Measurements from ENCODE around the gene PRKCB. TPM values are rescaled to one million over a fixed set of nuclear protein-coding genes. Genes with fewer than 3 reads are reported as not detected.

The PRKCB gene
- total RNA-seq, 2 experiments from 2014 or later = 21.0 to 51.6 TPM

- POLR2A ChIA-PET = interaction anchor here (0.6 kb wide), 1 partner anchor 138 kb away, joined by 4 read pairs; no protein-coding TSS in a partner anchor
- Histone ChIP-seq H3K9me2 (ENCODE audit: insufficient read depth, low read length) (no peaks in the 10 kb centered on the region), H3K4me2 (ENCODE audit: low read length) (no peak overlapping the region), H2AFZ (ENCODE audit: low read length) (no peak overlapping the region), H3K36me3 (ENCODE audit: insufficient read depth, low read length) (no peaks in the 10 kb centered on the region), H3K9me3 (ENCODE audit: low read length) (no peaks in the 10 kb centered on the region), H3K79me2 (ENCODE audit: insufficient read depth, low read depth, low read length) (no peaks in the 10 kb centered on the region), H3K4me3 (ENCODE audit: low read depth, low read length, poor library complexity, severe bottlenecking) (no peak overlapping the region), H3K27ac (ENCODE audit: low read depth, low read length, poor library complexity, severe bottlenecking) (no peak overlapping the region), H3K4me1 (ENCODE audit: insufficient read depth, low read length, poor library complexity, severe bottlenecking) (no peaks in the 10 kb centered on the region), H4K20me1 (ENCODE audit: insufficient read depth, low read length) (no peaks in the 10 kb centered on the region)
- intact Hi-C loops (cut with micrococcal nuclease; ENCODE audit: unreplicated experiment) = no loop called here
- no TSS peak for BruUV-seq (replicated peaks)
- no peak for TF ChIP-seq EZH2phosphoT487 (IDR thresholded peaks at IDR 0.05; ENCODE audit: borderline replicate concordance, low read depth, low read length)
- no peak for TF ChIP-seq CTCF (conservative IDR thresholded peaks at IDR 0.05; ENCODE audit: low read length)
- DNase-seq (ENCODE audit: low spot score) = no peak
- CTCF ChIA-PET (ENCODE audit: unreplicated experiment) = no interaction called here
These were observed 158.8 kb downstream of the PRKCB start for GRCh38 chr16:23994615-23995014.

GRCh38 chr16:23996258-23996955, 160.6 kb downstream of the PRKCB start:
- Histone ChIP-seq H2AFZ (ENCODE audit: low read length) (no peak overlapping the region), H3K4me1 (ENCODE audit: insufficient read depth, low read length, poor library complexity, severe bottlenecking) (no peaks in the 10 kb centered on the region), H3K9me3 (ENCODE audit: low read length) (no peaks in the 10 kb centered on the region), H3K4me2 (ENCODE audit: low read length) (no peak overlapping the region), H3K4me3 (ENCODE audit: low read depth, low read length, poor library complexity, severe bottlenecking) (no peak overlapping the region), H3K27ac (ENCODE audit: low read depth, low read length, poor library complexity, severe bottlenecking) (no peak overlapping the region), H3K79me2 (ENCODE audit: insufficient read depth, low read depth, low read length) (no peaks in the 10 kb centered on the region), H3K9me2 (ENCODE audit: insufficient read depth, low read length) (no peaks in the 10 kb centered on the region), H3K36me3 (ENCODE audit: insufficient read depth, low read length) (no peaks in the 10 kb centered on the region), H4K20me1 (ENCODE audit: insufficient read depth, low read length) (no peaks in the 10 kb centered on the region)
- BruUV-seq (replicated peaks) = no TSS peak
- intact Hi-C loops (cut with micrococcal nuclease; ENCODE audit: unreplicated experiment) = no loop called here
- no peak for DNase-seq (ENCODE audit: low spot score)
- TF ChIP-seq CTCF (conservative IDR thresholded peaks at IDR 0.05; ENCODE audit: low read length) (no peak), EZH2phosphoT487 (IDR thresholded peaks at IDR 0.05; ENCODE audit: borderline replicate concordance, low read depth, low read length) (no peak)
- CTCF ChIA-PET (ENCODE audit: unreplicated experiment) = no interaction called here
- POLR2A ChIA-PET = no interaction called here

- Histone ChIP-seq H4K20me1 (ENCODE audit: insufficient read depth, low read length) (no peaks in the 10 kb centered on the region), H3K79me2 (ENCODE audit: insufficient read depth, low read depth, low read length) (no peaks in the 10 kb centered on the region), H2AFZ (ENCODE audit: low read length) (no peak overlapping the region), H3K4me2 (ENCODE audit: low read length) (no peak overlapping the region), H3K4me1 (ENCODE audit: insufficient read depth, low read length, poor library complexity, severe bottlenecking) (no peaks in the 10 kb centered on the region), H3K9me3 (ENCODE audit: low read length) (no peaks in the 10 kb centered on the region), H3K27ac (ENCODE audit: low read depth, low read length, poor library complexity, severe bottlenecking) (no peak overlapping the region), H3K4me3 (ENCODE audit: low read depth, low read length, poor library complexity, severe bottlenecking) (no peak overlapping the region), H3K36me3 (ENCODE audit: insufficient read depth, low read length) (no peaks in the 10 kb centered on the region), H3K9me2 (ENCODE audit: insufficient read depth, low read length) (no peaks in the 10 kb centered on the region)
- no TSS peak for BruUV-seq (replicated peaks)
- CTCF ChIA-PET (ENCODE audit: unreplicated experiment) = no interaction called here
- DNase-seq (ENCODE audit: low spot score) = no peak
- TF ChIP-seq EZH2phosphoT487 (IDR thresholded peaks at IDR 0.05; ENCODE audit: borderline replicate concordance, low read depth, low read length) (no peak), CTCF (conservative IDR thresholded peaks at IDR 0.05; ENCODE audit: low read length) (no peak)
- POLR2A ChIA-PET = no interaction called here
- intact Hi-C loops (cut with micrococcal nuclease; ENCODE audit: unreplicated experiment) = no loop called here
These were observed 163.0 kb downstream of the PRKCB start for GRCh38 chr16:23998771-23999170.

Data from OCI-LY7 (cell line).